GM18511 (cell line): Measurements from ENCODE around the gene MAMLD1.
A peak's percentile ranks its signal among the peaks of the same experiment; 100 is the strongest.

Source experiments
- ATAC-seq: cut with Tn5 transposase; IDR thresholded peaks from one replicate; pipeline ENCODE4 v1.9.1; 2021; ENCODE audit warnings: mild to moderate bottlenecking, moderate library complexity; ENCODE audit not compliant: unreplicated experiment

Gene MAMLD1

DNA sequence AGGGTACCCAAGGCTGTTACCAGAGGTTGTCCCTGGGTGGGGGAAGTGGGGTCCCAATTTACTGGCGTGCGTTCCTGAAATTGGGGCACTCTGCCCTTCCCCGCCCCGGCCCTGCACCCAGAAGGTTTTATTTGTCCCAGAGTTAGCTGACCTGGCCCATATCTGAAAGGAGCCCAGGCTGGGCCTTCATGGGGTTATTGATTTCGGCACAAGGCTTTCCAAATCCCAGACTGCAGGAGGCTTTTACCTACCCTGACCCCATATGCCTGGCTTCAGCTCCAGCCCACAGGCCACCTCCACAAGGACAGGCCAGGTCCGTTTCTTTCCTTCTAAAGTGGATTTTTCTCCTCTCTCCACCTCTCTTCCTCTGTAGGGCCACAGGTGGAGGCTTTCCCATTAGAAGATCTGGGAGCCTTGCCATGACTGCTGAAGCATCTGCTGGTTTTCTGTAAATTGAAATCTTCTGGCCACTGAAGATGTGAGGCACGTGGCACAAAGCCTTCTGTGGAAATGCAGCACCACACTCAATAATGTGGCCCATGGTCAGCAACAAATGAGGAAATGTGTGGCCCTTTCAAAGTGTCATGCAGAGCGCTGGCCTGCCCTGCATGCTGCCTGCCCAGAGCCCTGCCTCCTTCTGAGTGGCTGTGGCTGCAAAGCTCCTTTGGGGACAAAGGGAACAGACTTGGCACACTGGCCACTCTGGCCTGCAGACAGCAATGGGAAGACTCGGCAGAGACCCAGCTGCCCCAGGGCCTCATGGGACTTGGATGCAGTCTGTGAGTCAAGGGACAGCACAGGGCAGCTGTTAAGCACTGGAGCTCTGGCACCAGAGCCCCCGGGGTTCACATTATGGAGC, 162.2 kb downstream of the MAMLD1 start:
- no peak for ATAC-seq

DNA sequence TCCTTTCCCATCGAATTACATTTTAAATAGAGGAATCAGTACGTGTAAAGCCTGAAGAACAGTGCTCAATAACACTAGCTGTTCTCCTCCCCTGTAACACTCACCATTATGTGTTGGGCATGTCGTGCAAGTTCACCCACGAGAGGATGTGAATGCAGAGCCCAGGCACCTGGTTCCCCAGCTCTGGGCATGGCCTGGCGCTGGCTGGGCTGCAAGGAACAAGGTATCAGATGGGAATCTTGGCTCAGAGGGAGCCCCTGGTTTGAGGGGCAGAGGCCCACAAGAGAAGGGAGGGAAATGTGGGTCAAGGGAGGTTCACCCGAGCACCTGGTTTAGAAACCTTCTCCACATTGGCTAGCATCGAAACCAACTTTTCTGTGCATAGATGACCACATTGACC, 163.6 kb downstream of the MAMLD1 start:
- ATAC-seq = no peak

DNA sequence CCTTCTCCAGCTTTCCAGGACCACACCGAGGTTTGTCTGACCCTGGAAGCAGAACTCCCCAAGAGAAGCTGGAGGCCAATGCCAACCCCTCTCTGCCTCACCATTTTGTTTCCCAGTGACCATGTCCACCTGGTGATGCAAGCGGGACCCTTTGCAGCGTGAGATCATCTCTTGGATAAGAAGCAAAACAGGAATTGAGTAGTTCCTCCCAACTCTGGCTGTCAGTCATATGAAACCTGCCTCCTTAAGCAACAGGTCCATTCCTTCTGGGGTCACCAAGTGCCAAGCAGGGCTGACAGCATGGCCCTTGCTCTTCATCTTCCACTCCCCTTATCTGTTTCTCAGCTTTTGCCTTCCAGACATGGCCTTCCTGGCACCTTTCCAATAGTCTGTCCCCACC, 164.0 kb downstream of the MAMLD1 start:
- no peak for ATAC-seq

DNA sequence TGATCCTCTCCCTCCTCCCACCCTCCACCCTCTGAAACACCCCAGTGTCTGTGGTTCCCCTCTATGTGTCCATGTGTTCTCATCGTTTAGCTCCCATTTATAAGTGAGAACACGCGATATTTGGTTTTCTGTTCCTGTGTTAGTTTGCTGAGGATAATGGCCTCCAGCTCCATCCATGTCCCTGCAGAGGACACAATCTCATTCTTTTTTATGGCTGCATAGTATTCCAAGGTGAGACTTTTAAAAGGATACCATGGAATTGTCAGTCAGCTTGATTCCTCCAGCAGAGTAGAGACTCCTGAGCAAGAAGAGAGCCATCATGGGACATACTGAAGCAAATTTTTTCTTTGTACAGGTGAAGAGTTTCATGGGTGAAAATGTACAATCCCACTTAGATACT, 166.5 kb downstream of the MAMLD1 start:
- ATAC-seq = no peak

DNA sequence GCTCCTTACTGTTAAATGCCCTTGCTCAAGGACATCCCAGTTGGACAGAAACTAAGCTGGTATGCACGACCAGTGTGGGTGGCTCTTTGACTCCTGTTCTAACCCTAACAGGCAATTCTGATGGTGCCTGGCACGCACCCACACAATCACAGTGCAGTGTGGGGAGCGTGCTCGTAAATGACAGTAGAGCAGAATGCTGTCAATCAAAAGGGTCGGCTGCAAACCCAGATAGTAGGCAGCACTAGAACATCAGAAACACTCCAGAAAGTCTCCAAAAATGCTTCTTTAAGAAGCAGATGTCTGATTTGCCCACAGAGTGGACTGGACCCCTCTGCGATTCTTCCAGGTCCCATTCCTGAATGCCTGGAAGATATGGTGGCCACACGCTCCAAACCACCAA, 167.7 kb downstream of the MAMLD1 start:
- no peak for ATAC-seq

DNA sequence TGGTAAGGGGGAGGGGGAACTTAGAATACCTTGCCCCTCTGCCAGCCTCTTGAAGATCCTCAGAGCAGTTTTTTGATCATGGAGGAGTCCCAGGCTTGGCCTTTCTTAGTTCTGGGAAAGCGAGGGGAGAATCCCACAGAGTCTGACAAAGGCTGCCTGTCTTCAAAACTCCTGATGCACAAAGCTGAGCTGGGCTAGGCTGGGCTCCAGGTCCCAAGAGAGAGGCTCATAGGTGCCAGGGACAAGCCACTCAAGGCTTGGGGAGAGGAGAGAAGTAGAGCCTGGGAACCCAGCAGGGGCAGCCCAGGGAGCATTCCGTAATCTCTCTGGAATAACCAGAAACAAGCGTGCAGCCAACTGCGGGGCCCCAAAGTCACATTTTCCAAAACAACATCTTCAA, 168.3 kb downstream of the MAMLD1 start:
- ATAC-seq = no peak

DNA sequence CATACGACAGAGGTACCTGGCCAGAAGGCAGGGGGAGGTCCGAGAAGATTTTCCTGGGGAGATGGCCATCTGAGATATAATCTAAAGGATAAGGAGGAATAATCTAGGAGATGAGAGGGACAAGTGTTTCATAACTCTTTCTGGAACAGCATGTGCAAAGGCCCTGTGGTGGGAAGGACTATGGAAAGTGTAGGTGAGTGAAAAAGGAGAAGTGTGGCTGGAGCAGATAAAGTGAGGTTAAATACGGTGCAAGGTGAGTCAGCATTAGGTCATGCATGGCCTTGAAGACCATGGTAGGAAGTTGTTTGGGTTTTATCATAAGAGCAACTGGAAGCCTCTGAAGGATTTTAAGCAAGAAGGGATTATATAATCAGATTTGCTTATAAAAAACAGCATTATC, 170.7 kb downstream of the MAMLD1 start:
- no peak for ATAC-seq

DNA sequence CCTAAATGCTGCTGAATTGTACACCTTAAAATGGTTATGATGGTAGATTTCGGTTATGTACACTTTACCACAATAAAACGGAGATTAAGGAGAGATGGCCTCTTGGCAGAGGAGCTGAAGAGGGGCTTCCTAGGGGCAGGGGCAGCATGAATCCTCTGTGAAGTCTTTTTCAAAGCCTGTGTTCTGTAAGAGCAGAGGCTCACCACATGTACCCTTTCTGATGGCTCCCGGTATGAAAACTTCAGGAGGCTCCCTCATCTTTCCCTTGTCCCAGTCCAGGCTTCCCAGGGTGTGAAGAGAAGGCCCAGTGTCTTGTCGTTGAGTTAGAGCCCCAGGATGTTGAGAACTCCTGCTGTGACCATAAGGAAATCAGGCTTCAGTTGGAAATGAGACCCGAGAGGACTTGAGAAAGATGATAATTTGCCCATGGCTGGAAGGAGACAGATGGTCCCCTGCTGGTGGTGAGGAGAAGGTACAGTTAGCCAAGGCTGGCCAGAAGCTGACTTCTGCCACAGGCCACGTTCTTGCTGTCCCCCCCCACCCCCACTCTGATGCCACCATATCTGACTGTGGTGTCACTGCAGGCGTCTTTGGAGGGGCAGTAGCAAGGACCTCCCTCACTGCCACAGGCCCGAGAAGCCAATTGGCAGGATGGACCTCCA, 173.5 kb downstream of the MAMLD1 start:
- no peak for ATAC-seq

DNA sequence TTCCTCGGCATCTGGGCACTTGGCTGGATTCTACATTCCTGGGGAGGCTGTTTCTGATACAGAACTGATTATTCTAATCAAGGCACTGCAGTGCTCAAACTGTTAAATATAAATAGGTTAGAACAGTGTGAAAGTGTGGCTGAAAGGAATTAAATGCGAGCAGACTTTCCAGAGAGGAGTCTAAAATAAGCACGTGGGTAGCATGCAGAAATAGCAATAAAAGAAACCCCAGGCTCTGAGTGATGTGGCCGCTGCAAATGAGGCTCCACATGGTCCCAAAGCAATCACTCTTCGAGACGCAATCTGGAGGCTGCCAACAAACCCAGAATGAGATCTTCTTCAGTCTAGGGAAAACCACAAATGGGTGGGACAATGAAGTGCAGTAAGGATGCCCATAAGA, 174.7 kb downstream of the MAMLD1 start:
- ATAC-seq = no peak

DNA sequence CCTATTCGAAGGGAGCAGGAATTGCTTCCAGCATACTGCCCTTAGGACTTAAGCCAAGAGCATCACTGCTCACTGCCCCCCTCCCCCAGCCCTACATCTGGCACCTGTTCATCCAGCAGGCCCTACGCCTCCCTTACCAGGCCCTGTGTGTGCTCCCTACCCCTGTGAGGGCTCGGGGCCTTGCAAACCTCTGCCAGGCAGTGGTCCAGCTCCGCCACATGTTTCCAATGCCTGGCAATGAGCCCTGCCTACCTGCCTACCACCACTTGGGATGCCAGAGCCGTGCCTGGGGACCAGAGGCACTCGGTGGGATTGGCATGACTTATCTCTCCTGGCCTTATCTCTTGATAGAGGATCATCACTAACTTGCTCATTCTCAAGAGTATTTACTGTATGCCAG, 177.8 kb downstream of the MAMLD1 start:
- ATAC-seq = no peak

DNA sequence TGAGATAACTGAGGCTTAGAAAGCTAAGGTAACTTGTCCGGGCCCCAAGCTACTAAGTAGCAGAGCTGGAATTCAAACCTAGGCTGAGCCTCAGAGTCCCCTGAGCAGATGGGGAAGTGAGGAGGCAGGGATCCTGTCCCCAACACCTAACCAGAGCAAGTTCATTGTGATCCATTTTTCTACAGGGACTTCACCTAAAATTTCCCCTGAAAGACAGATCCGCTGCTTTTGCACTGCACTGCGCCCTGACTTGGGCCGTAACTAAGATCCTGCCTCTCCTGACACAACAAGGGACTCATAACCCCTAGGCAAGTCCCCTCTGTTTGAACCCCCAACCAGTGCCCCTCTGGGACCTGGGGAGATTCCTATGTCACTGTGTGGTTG, 179.7 kb downstream of the MAMLD1 start:
- ATAC-seq = peak; percentile 40

DNA sequence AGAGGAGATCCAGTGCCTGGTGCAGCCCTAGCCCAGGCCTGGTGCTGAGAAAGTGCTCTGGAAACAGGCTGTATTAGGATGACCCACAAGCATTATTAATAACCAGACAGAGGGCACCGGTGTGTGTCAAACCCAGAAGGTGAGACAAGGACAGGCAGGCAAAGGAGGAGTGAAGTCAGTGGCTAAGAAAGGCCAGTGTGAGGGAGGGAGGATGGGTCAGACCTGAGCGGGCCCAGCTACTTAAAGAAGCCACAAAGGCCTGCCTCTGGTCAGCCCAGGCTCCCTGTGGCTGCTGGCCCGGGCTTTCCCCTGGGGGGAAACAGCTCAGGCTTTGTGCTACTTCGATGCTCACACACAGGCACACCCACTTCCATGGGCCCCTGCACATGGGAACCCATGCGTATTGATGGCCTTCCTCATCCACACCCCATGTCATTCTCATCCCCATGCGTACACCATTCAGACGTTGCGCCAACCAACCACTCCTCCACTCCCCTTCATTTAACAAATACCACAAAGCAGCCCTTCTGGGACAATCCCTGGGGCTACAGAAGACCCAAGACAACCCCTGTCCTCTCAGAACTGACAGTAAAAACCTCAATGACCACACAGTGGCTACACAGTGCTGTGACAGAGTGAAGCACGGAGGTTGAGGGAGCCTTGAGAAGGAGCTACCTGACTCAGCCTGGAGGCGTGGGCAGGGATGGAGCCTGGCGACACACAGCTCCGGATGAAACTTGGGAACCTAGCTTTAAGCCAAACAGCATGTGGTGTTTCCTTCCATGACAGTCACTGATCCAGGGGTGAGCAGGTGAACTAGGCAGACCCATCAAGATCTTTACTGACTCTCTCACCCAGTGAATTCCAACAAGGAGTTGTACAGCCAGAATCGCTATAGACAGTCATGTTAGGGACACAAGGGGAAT, 180.4 kb downstream of the MAMLD1 start:
- peak; percentile 61 for ATAC-seq

DNA sequence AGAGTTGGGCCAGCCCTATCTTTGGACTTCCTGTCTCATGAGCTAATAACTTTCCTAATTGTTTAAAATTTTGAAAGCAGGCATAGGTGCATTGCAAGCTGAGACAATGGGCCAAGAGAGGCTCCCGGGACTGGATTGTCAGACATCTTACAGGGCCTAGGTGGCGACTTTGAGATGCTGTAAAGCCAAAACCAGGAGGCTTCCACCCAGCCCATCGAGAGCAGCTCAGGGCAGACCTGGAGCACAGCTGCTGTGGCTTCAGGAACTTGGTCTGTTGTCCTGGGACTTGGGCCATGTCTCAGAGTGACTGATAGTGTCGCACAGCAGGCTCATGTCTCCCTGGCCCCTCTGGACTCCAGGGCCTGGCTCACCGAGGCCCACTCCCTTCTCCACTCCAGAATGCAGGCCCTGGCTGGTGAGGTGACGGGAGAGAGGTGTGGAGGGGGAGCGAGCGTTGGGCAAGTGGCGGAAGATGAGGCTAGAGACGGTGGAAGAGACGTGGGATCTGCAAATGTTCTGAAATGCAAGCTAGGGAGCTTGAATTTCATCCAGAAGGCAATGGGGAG, 181.2 kb downstream of the MAMLD1 start:
- ATAC-seq = no peak

DNA sequence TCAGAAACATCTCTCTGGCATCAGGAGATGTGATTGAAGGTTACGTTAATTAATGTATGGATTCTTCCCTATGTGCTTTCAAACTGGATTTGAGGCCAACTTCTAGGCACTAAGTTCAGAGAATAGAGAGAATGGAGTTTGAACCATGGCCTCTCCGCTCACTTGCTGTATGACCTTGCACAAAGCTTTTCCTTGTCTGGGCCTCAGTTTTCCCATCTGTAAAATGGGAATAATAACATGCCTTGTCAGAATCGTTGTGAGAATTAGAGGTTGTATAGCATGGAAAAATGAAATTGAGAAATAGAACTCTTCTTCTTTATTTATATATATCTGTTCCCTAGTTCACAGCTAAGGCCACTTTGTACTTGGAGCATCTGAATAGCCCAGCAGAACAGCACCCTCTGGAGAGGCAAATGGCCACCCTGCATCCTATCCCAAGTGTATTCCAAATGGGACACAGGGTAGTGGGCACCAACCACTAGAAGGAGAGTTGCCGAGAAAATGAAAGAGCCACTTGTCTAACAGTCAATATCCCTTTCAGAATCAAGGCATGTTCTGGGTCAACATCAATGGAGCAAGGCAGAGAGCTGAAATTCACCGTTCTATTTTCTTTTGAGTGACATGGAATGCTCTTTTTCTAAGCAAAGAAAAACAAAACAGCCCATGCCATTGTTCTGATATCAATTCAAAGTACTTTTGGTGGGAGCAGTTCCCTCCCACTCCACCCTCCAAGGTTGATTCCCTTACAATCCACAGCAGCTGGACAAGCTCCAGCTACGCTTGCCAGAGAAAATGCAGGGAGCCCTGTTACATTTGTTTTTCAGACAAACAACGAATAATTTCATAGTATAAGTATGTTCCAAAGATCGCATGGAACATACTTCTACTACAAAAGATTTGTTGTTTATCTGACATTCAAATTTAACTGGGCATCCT, 182.0 kb downstream of the MAMLD1 start:
- ATAC-seq = no peak

DNA sequence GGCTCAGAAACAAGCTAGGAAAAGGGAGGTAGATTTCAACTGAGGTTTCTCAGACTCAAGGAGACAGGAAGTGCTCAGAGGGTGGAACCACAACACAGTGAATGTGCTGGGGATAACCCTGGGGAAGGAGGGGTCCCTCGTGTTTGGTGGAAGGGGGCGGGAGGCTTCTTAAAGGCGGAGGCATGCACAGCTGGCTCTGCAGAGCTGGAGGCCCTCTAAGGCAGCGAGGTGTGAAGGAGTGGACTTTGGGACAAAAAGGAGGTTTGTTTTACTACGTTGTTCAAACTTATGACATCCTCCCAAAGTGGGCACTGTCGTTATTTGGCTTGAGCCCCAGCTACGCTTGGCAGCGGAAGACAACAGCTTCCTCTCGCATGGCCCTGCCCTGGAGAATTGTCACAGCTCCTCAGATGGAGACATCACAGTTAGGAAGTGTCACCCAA, 183.6 kb downstream of the MAMLD1 start:
- no peak for ATAC-seq

DNA sequence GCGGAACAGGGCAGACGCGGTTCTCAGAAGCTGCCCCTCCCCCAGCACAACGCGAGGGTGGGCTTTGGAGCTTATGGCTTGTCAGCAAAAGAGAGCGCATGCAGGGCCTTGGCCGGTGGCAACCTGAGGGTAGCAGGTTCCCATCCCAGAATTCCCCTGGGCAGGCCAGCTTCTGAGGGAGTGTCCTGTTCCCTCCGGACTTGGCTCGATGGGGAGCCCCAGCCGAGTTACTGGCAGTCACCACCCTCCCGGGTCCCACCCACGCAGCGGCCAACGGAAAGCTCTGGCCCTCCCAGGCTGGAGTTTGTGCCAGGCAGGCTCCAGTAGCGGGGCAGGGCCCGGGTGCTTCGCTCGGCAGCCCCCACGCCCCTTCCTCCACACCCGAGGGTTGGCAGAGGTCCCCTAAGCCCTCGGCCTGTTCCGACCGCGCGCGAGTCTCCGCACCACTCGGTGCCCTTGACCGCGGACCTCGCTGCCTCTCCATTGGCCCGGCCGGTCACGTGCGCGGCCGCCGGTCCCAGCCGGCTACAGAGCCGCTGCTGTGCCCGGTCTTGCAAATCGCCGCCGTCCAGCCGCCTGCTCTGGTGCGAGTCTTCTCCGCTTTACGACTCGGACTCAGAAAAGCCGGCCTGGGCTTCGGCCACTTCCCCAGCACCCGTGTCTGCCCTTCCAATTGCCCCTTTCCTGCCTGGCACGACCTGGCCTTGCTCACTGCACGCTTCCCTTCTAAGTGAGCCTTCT, 184.4 kb downstream of the MAMLD1 start:
- peak; percentile 58 for ATAC-seq

DNA sequence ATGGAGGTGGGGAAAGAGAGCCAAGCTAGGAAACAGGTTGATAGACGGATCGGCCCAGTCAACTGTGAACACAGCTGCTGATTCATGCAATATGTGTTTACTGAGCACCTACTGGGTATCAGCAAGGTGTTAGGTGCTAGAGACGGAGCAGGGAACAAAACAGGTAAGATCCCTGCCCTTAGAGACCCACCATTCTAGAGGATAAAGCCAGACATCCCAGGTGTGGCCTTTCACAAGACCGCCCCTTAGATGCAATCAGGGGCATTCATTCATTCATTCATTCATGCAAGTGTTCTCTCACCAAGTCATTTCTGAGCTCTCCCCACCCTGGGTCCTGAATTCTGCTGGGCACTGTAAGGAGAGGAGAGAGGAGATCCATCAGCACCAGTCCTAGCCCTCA, 185.1 kb downstream of the MAMLD1 start:
- ATAC-seq = no peak

DNA sequence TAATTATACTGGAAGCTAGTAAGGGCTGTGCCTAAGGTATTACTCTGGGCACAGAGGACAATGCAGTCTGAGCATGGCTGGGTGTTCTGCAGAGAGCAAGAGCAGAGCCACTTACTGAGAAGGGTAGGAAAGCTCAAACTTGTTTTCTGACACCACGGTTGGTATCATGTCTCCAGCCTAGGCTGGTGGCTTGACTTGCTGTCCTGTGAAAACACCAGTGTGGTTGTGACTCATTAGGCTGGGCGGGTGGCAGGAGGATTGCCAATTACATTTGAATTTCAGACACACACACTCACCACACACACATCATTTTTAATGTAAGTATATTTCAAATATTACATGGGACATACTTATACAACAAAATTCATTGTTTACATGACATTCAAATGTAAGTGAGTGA, 185.6 kb downstream of the MAMLD1 start:
- no peak for ATAC-seq

DNA sequence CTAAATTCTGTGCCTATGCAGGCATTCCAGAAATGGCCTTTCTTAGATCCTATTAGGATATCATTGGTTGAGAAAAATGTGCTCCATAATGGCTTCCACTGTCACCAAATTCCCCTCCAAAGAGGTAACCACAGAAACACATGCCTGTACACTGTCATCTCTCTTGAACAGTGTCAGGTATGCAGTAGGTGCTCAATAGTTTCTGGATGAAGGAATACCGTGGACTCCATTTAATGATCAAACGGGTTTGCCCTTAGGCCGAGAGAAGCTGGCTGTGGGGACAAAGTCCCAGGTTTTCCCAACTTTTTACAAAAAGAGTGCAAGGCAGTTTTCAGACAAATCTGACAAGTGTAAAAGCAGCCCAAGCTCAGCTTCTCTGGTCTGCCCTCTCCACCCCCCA, 188.8 kb downstream of the MAMLD1 start:
- ATAC-seq = no peak
